Astrocyte of the spinal cord (primary cell): Measurements from ENCODE around the gene MAP3K6.
A peak's percentile ranks its signal among the peaks of the same experiment; 100 is the strongest.

Experiments used
- DNase-seq: peaks from one replicate; pipeline ENCODE4 v3.0.0; 2011; ENCODE audit warnings: low read depth, low spot score
- H3K4me3 ChIP-seq: 2 replicates; pipeline ENCODE4 v1.5.1; 2011; ENCODE audit warnings: low read depth, mild to moderate bottlenecking, low read length, moderate library complexity
- CTCF ChIP-seq: IDR thresholded peaks from 2 replicates; pipeline ENCODE4 v1.5.1; 2012; ENCODE audit warnings: low read depth, mild to moderate bottlenecking, low read length, inconsistent platforms
- in situ Hi-C: cut with HindIII; loops from 2 replicates; pipeline ENCODE4 v1.10.0; 2017; ENCODE audit warnings: low sequenced_read_pairs

The MAP3K6 gene

GRCh38 chr1:27342778-27343638, 23.8 kb downstream of the MAP3K6 start:
- no peak for DNase-seq
- TF ChIP-seq CTCF, result no peak
- in situ Hi-C loops, result no loop called here
- H3K4me3 ChIP-seq, result no peak overlapping the region

- no peak for DNase-seq
- no peak for TF ChIP-seq CTCF
- H3K4me3 ChIP-seq, result no peak overlapping the region
- in situ Hi-C loops, result no loop called here
These were observed 24.4 kb downstream of the MAP3K6 start for GRCh38 chr1:27342391-27342777.

- DNase-seq, result peak; percentile 62
- no peak within 1 kb of the TSS for H3K4me3 ChIP-seq
- no peak for TF ChIP-seq CTCF
- in situ Hi-C loops, result no loop called here
These were observed 25.1 kb downstream of the MAP3K6 start, which contains the start of gene SYTL1 for GRCh38 chr1:27341525-27342252. Gene SYTL1, plus strand, starts transcription at chr1:27342022. Its CDS starts 3,313 bp downstream, at chr1:27345335.

GRCh38 chr1:27339213-27339612, 27.5 kb downstream of the MAP3K6 start:
- in situ Hi-C loops, result no loop called here
- DNase-seq, result no peak
- TF ChIP-seq CTCF, result no peak
- no peak overlapping the region for H3K4me3 ChIP-seq

- in situ Hi-C loops, result no loop called here
- H3K4me3 ChIP-seq, result no peak overlapping the region
- no peak for TF ChIP-seq CTCF
- DNase-seq, result no peak
These were observed 28.0 kb downstream of the MAP3K6 start for GRCh38 chr1:27338751-27339150.

GRCh38 chr1:27336756-27337155, 30.0 kb downstream of the MAP3K6 start:
- DNase-seq, result no peak
- in situ Hi-C loops, result no loop called here
- no peak overlapping the region for H3K4me3 ChIP-seq
- no peak for TF ChIP-seq CTCF
